Lower lobe of right lung (tissue), 2 donors: ENCODE measurements around the gene FALEC. TPM values are rescaled to one million over a fixed set of nuclear protein-coding genes. Genes with fewer than 3 reads are reported as not detected.
A peak's percentile ranks its signal among the peaks of the same experiment; 100 is the strongest.

Experiments
- ATAC-seq, 2 donors: fragments of 200-7000 bp; cut with Tn5 transposase; one replicate each; pipeline ENCODE4 v1.9.1; 2020 to 2022; ENCODE audit warnings: mild to moderate bottlenecking in 2 of 2, moderate library complexity in 2 of 2
- DNase-seq: peaks from one replicate; pipeline ENCODE4 v3.0.0-alpha.2; 2020
- H3K27ac ChIP-seq: fragments of 200-600 bp; one replicate; pipeline ENCODE4 v1.8.0; 2022
- H3K27me3 ChIP-seq: fragments of 200-600 bp; one replicate; pipeline ENCODE4 v1.8.0; 2022; ENCODE audit warnings: low read depth
- H3K36me3 ChIP-seq: fragments of 200-600 bp; one replicate; pipeline ENCODE4 v1.8.0; 2022; ENCODE audit warnings: mild to moderate bottlenecking
- H3K4me1 ChIP-seq: fragments of 200-600 bp; one replicate; pipeline ENCODE4 v1.8.0; 2022
- H3K4me3 ChIP-seq: fragments of 200-600 bp; one replicate; pipeline ENCODE4 v1.8.0; 2022; ENCODE audit warnings: mild to moderate bottlenecking
- H3K9me3 ChIP-seq: fragments of 200-600 bp; one replicate; pipeline ENCODE4 v1.8.0; 2022
- CTCF ChIP-seq: fragments of 200-600 bp; IDR thresholded peaks from one replicate; pipeline ENCODE4 v1.8.0; 2022; ENCODE audit warnings: antibody characterized with exemption, mild to moderate bottlenecking
- intact Hi-C: fragments of 100-400 bp; cut with DNase I; formaldehyde crosslinking; loops from one replicate; pipeline ENCODE4 v1.11.0; 2022
- total RNA-seq: library from RNA; stranded (reverse); fragmentation: NEBNext Ultra II Directional; extraction: Animal tissue kit (Norgen Biotek cat#: 25700); gene quantifications from one replicate; pipeline ENCODE4 v1.2.1, GENCODE V29; 2021
- donor health status: DM: no; HTN: yes; CAD: no; lungs with severe emphysema.

The FALEC gene
- total RNA-seq, 1 donor from 2014 or later, result not detected

GRCh38 chr1:150498342-150498741, 17.2 kb upstream of the FALEC start:
- TF ChIP-seq CTCF, result no peak
- Histone ChIP-seq H3K27me3 (no peaks in the 10 kb centered on the region), H3K9me3 (no peaks in the 10 kb centered on the region), H3K4me3 (no peak overlapping the region), H3K27ac (no peak overlapping the region), H3K36me3 (peaks cover 86% of the 10 kb centered on the region), H3K4me1 (no peaks in the 10 kb centered on the region)
- ATAC-seq (no peak), DNase-seq (peak; percentile 38)
- intact Hi-C loops, result no loop called here

- intact Hi-C loops, result no loop called here
- no peaks in the 10 kb centered on the region for H3K27me3 ChIP-seq
- H3K36me3 ChIP-seq, result peaks cover 51% of the 10 kb centered on the region
- no peak overlapping the region for H3K4me3 ChIP-seq
- ATAC-seq (no peak), DNase-seq (peak; percentile 15)
- peaks cover 20% of the 10 kb centered on the region for H3K4me1 ChIP-seq
- H3K27ac ChIP-seq, result no peak overlapping the region
- no peaks in the 10 kb centered on the region for H3K9me3 ChIP-seq
- TF ChIP-seq CTCF, result no peak
Observed at GRCh38 chr1:150505431-150505830, 10.1 kb upstream of the FALEC start.

GRCh38 chr1:150507912-150508864, 7.4 kb upstream of the FALEC start, which contains the start of gene ECM1:
Gene ECM1, plus strand, starts transcription at chr1:150508109. Its CDS starts 101 bp downstream, at chr1:150508210.
- Histone ChIP-seq H3K27me3 (no peaks in the 10 kb centered on the region), H3K27ac (peak within 1 kb of the TSS; percentile 69), H3K4me3 (peak within 1 kb of the TSS; percentile 37), H3K36me3 (peaks cover 27% of the 10 kb centered on the region), H3K4me1 (peaks cover 20% of the 10 kb centered on the region), H3K9me3 (no peaks in the 10 kb centered on the region)
- intact Hi-C loops, result no loop called here
- TF ChIP-seq CTCF, result no peak
- DNase-seq (peak; percentile 42), ATAC-seq (peak; percentile 59 to 68)

- peak; percentile 26 for DNase-seq
- no peaks in the 10 kb centered on the region for H3K9me3 ChIP-seq
- intact Hi-C loops, result no loop called here
- TF ChIP-seq CTCF, result no peak
- peaks cover 20% of the 10 kb centered on the region for H3K4me1 ChIP-seq
- peak overlapping the region; percentile 69 for H3K27ac ChIP-seq
- peak; percentile 47 to 71 for ATAC-seq
- H3K27me3 ChIP-seq, result no peaks in the 10 kb centered on the region
- peak overlapping the region; percentile 37 for H3K4me3 ChIP-seq
- peaks cover 27% of the 10 kb centered on the region for H3K36me3 ChIP-seq
Observed at GRCh38 chr1:150508982-150509381, 6.6 kb upstream of the FALEC start.

GRCh38 chr1:150511551-150511950, 4.0 kb upstream of the FALEC start:
- no peaks in the 10 kb centered on the region for H3K27me3 ChIP-seq
- no peak for ATAC-seq
- no peak for TF ChIP-seq CTCF
- peak; percentile 41 for DNase-seq
- H3K36me3 ChIP-seq, result peaks cover 5% of the 10 kb centered on the region
- H3K4me1 ChIP-seq, result peaks cover 29% of the 10 kb centered on the region
- no peak overlapping the region for H3K4me3 ChIP-seq
- intact Hi-C loops, result no loop called here
- H3K9me3 ChIP-seq, result no peaks in the 10 kb centered on the region
- no peak overlapping the region for H3K27ac ChIP-seq
